Activated CD4-positive, alpha-beta T cell treated with anti-CD3 and anti-CD28 coated beads, Interleukin-2, amount 50 U/mL, for 1 hour (primary cell): ENCODE results near the gene AKAP10.
"Not testable (repeated sequence)": the region's sequence is repeated elsewhere in the genome, so short reads cannot be mapped to it uniquely, and the experiment has no call there.

Source experiments
- DNase-seq: peaks from one replicate; pipeline ENCODE4 v3.0.0-alpha.2; 2020

Gene AKAP10

DNA sequence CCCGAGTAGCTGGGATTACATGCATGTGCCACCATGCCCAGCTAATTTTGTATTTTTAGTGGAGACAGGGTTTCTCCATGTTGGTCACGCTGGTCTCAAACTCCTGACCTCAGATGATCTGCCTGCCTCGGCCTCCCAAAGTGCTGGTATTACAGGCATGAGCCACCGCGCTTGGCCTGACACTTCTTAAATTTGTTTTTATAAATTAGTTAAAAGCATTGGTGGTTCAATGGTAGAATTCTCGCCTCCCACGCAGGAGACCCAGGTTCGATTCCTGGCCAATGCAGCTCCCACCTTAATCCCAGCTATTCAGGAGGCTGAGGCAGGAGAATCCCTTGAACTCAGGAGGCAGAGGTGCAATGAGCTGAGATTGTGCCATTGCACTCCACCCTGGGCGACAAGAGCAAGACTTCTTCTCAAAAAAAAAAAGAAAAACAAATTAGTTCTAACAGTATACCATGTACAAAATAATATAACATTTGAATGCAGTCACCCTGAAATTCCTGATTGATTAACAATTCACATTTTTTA is 116.9 kb downstream of the AKAP10 start:
- not testable (repeated sequence) for DNase-seq

GRCh38 chr17:19857640-19858039 is 120.0 kb downstream of the AKAP10 start:
- DNase-seq: no peak
